SHP77 treated with DMSO at 0.1 percent for 48 hours (cell line): ENCODE measurements around the gene JAZF1.

ENCODE experiments used
- DNase-seq: peaks from one replicate; lab custom pipeline; 2025; lab: John Stamatoyannopoulos, UW

The JAZF1 gene

DNA sequence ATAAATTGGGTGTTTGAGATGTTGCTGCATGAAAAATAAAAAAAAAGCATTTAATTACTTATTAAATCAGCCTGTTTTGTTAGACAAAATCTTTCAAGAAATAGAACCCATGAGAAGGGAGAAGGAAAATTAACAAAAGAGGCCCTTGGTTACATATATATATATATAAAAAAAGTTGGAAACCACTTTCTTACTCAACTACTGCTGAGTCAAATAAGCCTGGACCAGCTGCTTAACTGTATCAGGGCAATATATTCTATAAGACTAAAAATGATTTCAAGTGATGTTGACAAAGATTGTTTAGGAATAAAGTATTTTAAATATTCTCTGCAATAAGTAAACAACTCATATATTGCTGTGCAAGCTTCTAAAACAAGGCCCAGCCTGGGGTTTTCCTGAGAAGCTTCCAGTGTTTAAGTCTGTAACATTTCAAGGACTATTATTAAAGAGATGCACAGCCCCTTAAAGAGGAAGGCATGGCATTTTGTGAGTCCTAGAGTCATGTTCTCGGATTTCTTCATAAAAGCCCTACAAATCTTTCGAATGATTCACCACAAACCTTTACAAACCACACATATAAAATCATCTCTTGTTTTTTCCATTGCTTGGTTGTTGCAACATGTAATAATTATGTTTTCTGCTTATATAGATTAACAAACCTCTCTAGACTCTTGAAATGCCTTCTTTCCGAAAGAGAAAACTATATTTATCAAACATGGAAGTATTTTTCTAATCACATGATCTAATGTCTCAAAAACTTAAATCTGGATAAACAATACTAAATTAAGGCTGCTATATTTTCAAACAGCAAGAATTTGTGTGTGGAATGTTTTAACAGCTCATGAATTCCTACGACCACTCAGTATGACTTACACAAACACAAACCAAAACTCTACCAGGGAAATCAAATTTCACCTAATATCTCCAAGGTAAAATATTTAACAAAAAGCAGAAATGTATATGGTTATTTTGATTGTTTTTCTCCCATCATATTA is 14.3 kb downstream of the JAZF1 start:
- no peak for DNase-seq

DNA sequence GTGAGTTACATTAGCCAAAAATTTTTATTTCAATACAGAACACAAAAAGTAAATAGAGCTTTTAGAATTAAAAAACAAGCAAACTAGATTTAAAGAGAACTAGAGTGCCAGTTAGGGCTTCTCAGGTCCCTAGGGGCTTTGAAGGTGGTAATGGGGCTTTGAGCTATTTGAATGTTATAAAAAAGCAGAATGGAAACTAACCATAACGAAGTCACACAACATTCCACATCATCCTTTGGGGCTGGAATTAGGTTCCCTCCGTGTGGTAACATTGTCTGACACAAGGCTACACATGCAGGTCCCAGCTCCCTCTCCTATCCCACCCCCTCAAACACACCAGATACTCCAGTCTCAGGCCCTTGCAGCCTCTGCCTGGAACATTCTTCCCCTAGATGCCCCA is 15.3 kb downstream of the JAZF1 start:
- DNase-seq: no peak

DNA sequence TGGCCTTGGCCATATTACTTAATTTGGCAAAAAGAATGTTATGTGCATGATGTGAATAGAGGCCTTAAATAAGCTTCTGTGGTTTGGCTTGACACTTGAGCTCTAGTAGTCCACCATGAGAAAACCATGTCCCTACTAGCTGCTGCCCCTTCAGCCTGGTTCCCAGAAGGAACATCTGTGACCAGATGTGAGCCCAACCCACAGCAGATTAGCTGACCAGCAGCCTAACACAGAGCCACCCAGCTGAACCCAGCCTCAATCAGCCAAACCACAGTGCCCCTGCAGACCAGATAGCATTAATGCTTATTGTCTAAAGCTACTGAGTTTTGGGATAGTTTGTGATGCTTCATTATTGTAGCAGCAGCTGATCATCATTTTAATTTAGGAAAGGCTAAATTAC is 16.6 kb downstream of the JAZF1 start:
- DNase-seq: no peak

DNA sequence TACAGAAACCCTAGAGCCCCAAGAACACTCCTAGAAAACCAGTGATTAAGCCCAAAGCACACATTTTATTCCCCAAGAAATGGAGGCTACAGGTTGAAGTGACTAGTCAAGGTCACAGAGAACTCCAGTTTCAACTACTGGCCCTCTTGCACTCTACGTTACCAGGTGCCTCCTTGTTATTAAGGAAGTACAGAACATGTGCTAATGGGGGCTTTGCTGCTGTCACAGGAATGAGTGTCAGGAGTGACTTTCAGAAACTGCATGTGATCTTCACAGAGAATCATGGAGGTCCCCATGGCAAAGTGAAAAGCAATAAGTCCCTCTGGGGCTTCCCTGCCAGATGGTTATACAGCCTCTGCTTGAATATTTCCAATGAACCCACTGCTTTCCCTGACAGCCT is 19.3 kb downstream of the JAZF1 start:
- DNase-seq: no peak

DNA sequence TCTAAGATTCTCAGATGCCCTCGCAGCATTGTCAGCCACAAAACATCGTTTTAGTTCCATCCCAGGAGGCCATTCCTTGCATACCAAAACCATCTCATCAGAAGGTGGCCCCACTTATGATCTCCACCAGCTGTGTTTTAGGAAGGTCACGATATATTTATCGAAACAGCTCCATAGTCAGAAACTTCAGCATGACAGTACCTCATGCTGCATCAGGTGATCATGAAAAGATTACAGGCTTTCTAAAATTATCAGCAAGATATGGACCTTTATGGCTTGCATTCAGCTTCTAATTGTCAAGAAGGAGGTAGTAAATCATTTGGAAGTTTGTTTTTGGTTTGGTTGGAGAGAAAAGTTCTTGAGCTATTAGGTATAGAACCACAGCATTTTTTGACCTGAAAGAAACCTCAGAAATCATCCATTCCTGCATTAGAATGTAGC is 20.0 kb downstream of the JAZF1 start:
- DNase-seq: no peak

DNA sequence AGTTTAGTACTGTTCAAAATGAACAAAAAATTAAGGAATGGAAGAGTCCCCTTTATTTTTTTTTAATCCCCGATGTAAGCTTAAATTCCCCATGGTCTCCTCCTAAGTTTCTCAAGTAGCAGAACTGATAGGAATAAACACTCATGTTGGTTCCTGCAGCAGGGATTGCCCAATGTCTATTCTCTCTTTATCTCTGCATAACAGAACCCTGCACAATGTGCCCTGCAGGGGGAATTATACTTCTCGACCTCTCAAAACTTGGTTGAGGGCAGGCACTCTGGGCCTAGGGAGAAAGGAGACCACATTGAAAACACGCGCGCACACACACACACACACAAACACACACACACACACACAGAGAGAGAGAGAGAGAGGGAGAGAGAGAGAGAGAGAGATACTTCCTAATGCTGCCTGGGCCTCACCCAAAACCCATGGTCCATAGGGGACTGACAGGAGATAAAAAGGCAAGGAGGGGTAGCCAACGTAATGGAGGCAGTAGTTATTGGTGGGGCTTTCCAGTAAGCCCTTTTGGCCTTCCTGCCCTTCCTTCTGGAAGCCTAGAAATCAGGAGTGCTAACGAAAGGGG is 22.7 kb downstream of the JAZF1 start:
- DNase-seq: no peak

DNA sequence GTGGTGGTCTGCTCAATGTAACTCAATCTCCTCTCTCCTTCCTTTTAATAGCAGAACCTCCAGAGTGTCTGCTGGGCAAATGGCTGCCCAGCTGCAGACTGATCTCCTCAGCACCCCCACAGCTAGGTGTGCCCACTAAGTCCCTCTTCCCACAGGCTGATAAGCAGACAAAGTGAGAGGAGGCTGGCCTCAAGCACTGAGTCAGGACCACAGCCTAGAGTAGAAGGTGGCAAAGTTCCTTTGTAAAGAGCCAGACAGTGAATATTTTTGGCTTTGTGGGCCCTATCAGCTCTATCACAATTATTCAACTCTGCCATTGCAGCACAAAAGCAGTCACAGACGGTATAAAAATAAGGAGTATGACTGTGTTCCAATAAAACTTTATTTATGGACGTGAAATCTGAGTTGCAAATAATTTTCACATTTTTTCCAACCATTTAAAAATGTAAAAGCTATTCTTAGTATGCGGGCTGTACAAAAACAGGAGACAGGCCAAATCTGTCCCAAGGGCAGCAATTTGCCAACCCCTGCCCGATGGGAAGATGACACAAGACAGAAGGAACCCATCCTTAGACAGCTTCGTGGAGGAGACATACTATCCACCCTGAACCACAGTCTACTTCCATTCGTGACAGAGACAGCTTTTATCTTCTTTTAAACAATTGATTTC is 23.4 kb downstream of the JAZF1 start:
- DNase-seq: no peak

DNA sequence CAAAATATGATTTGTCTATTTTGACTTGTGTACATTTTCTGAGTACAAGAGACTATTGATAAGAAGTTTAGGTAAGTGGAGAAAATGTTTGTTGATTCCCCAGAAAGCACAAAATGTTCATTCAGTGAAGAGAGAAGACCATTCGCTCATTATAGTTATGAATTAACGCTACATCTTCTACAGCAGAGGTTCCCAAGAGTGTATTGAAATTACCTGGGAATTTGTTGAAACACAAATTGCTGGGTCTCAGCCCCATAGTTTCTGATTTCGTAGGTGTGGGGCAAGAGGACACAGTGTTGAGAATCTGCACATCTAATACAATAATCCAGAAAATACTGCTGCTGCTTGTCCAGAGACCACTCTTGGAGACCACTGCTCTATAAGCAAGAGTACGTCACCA is 24.2 kb downstream of the JAZF1 start:
- DNase-seq: no peak

DNA sequence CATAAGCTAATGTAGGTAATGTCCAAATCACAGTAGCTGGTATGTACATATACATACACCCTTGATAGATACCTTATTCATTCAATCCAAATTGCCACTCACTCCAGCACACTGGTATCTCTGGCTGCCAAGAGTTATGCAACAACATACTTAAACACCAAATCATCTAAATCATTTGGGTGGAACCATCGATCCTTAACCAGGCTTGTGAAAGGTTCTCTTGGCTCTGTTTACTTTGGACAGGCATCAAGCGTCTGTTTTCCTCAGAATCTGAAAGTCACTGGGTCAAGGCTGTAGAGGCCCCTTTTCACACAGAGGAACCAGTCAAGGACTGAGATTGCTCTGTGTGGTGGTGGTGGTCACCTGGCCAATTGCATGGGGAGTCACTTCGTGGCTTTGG is 24.6 kb downstream of the JAZF1 start:
- DNase-seq: no peak

DNA sequence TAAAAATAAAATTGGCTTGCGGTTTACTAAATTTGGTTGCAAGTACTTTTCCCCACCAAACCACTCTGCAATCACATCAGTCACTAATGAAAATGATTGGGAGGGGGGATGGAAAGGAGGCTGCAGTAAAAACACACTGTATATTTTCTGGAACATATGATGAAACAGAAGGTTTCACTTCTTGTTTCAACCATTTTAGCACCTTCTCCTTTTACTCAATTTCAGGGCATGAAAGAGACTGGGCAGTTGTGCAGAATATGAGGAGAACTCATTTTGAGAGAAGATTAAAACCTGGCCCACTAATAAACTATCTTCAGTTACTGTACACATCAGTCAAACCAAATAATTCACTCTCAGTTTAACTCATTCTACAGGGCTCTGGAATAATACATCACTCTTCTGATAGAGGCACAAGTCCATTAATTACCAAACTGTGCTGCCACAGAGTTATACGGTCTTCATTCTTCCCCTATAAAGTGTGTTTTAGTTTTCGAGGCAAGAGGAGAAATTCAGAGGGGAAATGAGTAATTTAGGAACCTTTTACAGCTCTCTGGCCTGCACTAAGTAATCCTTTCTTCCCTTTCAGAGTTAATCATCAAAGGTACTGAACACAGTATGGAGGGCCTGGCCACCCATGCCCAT is 25.5 kb downstream of the JAZF1 start:
- DNase-seq: no peak

DNA sequence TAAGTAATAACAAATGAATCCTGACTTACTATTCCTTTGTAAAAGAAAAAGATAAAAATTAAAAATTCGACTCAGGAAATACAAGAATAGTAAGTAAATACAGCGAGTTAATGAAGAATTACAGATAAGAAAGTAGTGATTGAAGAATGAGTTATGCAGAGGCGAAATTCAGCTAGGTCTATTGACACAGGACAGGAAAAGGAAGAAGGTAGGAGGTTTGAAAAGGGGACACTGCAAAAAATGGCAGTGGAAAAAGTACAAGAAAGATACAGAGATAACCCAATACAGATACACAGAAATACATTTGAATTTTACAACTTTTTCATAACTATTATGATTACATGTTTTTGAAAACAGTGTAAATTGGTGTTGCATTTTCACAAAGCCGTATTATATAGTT is 28.0 kb downstream of the JAZF1 start:
- DNase-seq: no peak

DNA sequence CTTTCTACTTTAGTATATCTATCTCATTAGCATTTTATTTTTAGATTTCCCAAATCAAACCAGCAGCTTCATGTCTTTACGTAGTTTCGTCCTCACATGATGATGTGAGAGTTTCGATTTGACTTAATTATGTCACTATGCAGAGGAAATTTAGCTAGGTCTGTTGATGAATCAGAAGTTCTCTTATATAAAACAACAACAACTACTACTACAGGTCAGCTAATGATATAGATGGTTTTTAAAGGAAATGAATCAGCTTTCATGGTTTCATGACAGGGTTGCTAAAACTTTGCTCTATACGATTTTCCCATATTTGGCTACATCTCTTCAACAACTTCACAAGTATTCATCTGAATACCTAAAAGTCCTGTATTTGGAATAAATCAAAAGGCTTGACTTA is 28.6 kb downstream of the JAZF1 start:
- DNase-seq: no peak

DNA sequence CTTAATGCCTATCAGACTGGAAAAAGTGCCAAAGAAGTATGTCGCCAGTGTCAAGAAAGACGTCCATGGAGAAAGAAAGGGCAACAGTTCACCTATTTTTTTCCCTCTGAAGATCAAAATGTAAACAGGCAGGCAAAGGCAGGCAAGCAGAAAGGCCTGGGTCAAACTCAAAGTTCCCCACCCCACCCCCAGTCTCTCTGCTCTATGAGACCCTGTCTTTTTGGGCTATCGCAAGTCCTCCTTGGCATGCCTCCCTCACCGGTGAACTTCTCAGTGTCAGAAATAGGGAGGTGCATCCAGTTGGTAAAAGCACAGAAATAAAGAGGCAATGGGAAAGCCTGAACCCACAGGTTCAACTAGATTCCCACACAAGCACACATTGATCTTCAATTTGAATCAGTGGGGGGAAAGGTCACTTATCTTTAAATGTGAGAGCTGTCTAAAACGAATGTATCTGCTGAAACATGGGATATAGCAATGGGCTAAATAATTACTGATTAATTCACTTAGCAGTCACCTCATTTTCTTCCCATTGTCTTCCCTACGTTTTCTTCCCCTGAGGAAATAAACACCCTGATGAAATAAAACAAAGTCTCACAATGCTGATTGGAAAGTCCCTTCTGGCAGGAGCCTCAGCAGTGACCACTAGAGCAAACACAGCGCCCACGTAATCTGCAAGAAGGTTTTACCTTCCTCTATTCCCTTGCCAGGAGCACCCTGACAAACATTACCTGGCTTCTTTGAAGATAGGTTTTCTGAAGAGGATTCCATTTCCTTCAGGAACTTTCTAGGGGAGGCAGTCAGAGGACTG is 31.1 kb downstream of the JAZF1 start:
- DNase-seq: no peak

DNA sequence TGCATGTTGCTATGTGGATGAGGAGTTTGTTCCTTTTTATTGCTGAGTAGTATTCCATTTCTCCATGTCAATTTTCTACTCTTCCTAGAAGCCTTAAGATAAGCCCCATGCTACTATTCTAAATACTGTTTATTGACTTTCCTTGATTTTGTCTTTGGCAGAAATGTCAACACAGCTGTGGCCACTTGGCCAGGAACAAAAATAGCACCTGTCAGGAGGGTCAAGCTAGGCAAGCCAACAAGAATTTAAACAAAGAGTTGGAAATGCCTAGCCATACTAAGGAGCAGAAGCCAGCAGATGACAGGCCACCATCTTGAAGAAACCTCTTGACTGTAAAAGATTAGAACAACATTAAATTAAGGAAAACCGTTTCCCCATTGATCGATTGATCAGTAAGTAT is 34.7 kb downstream of the JAZF1 start:
- DNase-seq: peak; percentile 56

DNA sequence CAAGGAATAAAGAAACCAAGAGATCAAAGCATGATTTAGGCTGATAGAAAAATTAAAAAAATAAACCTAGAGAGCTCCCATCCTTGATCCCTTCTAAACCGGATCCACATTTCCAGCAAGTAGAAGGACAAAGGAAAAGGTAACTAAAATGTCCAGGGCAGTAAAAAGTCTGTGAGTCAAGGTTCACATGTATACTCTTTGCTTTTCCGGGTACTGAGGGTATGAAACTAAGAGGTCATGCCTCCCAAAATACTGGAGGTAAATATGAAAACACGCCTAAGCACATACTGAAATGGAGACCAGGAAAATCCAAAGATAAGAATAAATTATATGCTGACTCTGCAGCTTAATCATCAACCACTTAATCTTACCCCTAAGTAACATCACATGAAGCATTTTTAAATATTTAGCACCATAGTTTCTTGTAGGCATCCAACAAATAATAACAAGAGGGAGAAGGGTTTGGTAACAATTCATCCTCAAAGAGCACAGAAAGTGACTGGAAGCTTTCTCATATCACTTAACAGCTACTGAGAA is 35.4 kb downstream of the JAZF1 start:
- DNase-seq: no peak

DNA sequence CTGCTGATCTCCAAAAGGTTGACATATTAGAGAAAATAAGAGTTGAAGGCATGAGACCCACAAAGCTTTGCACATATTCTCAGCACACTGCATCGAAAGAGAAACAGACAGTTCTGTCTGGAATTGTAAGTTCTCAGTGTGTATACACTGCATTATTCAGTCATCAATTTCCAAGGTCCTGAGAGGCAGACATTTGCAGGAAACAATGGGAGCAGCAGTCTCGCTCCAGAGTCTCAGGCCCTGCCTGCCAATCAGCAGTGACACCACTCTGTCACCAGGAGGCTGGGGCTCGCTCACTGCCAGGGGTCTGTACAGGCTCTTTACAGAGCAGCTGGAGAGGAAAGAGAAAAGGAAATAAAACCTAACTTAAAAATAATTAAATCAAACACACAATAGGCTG is 36.3 kb downstream of the JAZF1 start:
- peak; percentile 19 for DNase-seq

DNA sequence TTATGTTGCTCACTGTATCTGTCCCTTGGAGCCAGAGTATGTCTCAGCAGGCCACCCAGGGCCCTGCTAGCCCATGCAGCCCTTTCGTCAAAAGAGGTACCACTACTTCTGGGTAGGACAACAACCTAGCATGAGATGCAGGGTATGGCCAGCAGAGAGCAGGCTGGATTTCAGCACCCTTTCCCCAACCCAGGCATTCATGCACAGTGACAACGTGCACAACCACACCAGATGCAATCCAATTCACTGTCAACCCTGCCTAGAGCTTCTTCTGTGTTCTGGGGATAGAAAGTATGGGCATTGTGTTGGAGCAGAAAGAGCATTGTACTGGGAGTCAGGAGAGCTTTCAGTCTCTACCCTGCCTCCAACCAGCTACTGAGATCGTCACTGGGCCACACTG is 37.9 kb downstream of the JAZF1 start:
- no peak for DNase-seq

DNA sequence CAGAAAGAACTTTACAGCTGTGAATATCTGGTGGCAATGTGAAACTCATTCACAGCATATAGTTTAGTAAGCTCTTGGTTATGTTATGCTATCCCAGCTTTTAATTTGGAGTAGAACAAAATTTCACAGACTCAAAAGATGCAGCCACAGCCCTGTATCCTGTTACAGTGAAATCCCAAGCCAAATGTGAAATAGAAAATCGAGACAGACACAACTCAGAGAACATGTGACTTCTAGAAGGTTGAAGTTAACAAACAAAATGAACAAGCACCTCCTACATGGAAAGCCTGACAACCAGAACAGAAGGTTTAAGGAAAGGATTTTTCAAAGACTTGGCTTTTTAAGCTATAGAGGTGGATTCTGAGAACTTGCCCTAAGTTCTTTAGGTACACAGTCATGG is 39.6 kb downstream of the JAZF1 start:
- no peak for DNase-seq

DNA sequence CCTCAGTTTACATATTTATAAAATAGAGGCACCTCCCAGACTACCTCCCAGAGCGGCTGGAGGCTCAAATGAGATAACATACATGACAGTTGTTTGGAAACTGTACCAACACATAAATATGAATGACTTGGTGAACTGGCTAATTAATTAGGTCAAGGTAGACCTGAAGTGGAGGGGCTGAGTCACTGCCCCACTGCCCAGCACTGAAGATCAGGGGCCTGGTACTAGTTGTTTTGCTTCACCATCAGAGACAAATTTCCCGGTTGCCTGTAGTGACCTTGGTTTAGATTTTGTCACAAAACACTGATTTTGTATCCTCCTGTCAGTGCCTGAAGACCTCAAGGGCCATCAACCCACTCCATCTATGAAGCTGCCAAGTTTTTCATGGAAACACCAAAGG is 41.8 kb downstream of the JAZF1 start:
- DNase-seq: no peak

DNA sequence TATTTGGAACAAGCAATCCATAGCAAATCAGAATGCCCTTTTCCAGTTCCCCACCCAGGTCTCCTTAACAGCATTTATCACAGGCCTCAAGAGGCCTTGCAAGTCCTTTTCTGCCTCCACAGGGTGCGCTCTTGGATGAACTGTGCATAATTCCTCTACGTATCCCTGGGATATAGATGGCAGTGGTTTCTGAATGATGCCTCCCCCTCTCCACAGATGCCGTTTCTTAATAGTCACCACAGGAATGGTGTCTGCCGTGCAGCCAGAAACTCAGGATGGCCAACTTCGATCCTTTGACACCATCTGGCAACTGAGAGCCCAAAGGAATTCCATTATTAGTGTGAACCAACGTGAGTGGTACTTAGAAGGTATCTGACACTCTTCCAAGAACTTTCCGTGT is 43.1 kb downstream of the JAZF1 start:
- DNase-seq: no peak

DNA sequence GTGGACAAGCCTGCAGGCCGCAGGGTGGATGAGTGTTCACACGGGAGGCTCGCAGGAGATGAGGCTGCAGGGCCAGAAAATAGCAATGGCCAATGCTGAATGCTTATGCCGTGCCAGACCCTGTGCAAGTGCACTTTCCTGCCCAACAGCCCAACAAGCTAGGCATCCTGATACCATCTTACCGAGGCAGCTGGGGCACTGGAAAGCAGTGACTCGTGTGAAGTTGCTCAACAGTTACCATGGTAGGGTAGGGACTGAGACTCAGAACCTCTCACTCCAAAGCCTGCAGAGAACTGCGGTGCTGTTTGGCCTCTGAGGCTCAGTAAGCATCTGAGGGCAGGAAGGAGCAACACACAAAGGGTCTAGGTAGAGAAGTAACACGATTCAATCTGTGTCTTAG is 43.7 kb downstream of the JAZF1 start:
- no peak for DNase-seq
